Activated naive CD4-positive, alpha-beta T cell treated with anti-CD3 and anti-CD28 coated beads, Interleukin-2, amount 10 ng/mL, durations not matched to agents 7 days and 5 days (primary cell): Measurements from ENCODE around the gene MTERF1.

Experiments used
- CTCF ChIA-PET: fragments of 350-600 bp; sonication (Branson Sonifier 250); formaldehyde crosslinking; loops from one replicate; lab custom pipeline; 2021; ENCODE audit warnings: antibody characterized with exemption; lab: Charles Lee
- DNase-seq: peaks from one replicate; pipeline ENCODE4 v3.0.0-alpha.2; 2020
- H3K27ac Mint-ChIP-seq: one replicate; pipeline ENCODE4 v1.8.0; 2021; ENCODE audit warnings: mild to moderate bottlenecking, moderate library complexity, mixed read lengths
- H3K27me3 Mint-ChIP-seq: one replicate; pipeline ENCODE4 v1.8.0; 2021; ENCODE audit warnings: mild to moderate bottlenecking, mixed read lengths
- H3K36me3 Mint-ChIP-seq: one replicate; pipeline ENCODE4 v1.8.0; 2021; ENCODE audit warnings: mixed read lengths
- H3K4me1 Mint-ChIP-seq: one replicate; pipeline ENCODE4 v1.8.0; 2021; ENCODE audit warnings: mixed read lengths
- H3K4me3 Mint-ChIP-seq: one replicate; pipeline ENCODE4 v1.8.0; 2021; ENCODE audit warnings: mild to moderate bottlenecking, moderate library complexity, mixed read lengths
- H3K9me3 Mint-ChIP-seq: one replicate; pipeline ENCODE4 v1.8.0; 2021; ENCODE audit warnings: mixed read lengths

Gene MTERF1

GRCh38 chr7:91835091-91835825 is 45.2 kb downstream of the MTERF1 start:
- no peaks in the 10 kb centered on the region for H3K4me1 Mint-ChIP-seq
- CTCF ChIA-PET = no interaction called here
- no peaks in the 10 kb centered on the region for H3K27me3 Mint-ChIP-seq
- no peak for DNase-seq
- no peaks in the 10 kb centered on the region for H3K36me3 Mint-ChIP-seq
- H3K9me3 Mint-ChIP-seq = no peaks in the 10 kb centered on the region
- H3K4me3 Mint-ChIP-seq = no peak overlapping the region
- no peak overlapping the region for H3K27ac Mint-ChIP-seq

GRCh38 chr7:91832493-91833045 is 47.9 kb downstream of the MTERF1 start:
- H3K9me3 Mint-ChIP-seq = no peaks in the 10 kb centered on the region
- H3K36me3 Mint-ChIP-seq = no peaks in the 10 kb centered on the region
- CTCF ChIA-PET = interaction anchor here (0.7 kb wide), 1 partner anchor 592 kb away, joined by 3 read pairs; no protein-coding TSS in a partner anchor
- H3K27me3 Mint-ChIP-seq = no peaks in the 10 kb centered on the region
- H3K4me3 Mint-ChIP-seq = no peak overlapping the region
- H3K27ac Mint-ChIP-seq = no peak overlapping the region
- H3K4me1 Mint-ChIP-seq = no peaks in the 10 kb centered on the region
- DNase-seq = no peak

- Mint-ChIP-seq H3K27me3 (no peaks in the 10 kb centered on the region), H3K9me3 (no peaks in the 10 kb centered on the region), H3K4me3 (no peak overlapping the region), H3K27ac (no peak overlapping the region), H3K4me1 (no peaks in the 10 kb centered on the region), H3K36me3 (no peaks in the 10 kb centered on the region)
- CTCF ChIA-PET = no interaction called here
- no peak for DNase-seq
Observed at GRCh38 chr7:91827169-91827568, 53.3 kb downstream of the MTERF1 start.

GRCh38 chr7:91826377-91826776 is 54.1 kb downstream of the MTERF1 start:
- Mint-ChIP-seq H3K27me3 (no peaks in the 10 kb centered on the region), H3K27ac (no peak overlapping the region), H3K4me3 (no peak overlapping the region), H3K36me3 (no peaks in the 10 kb centered on the region), H3K9me3 (no peaks in the 10 kb centered on the region), H3K4me1 (no peaks in the 10 kb centered on the region)
- DNase-seq = no peak
- CTCF ChIA-PET = interaction anchor here (0.6 kb wide), 1 partner anchor 95 kb away, joined by 3 read pairs; no protein-coding TSS in a partner anchor

- peaks cover 11% of the 10 kb centered on the region for H3K9me3 Mint-ChIP-seq
- no peaks in the 10 kb centered on the region for H3K4me1 Mint-ChIP-seq
- no peaks in the 10 kb centered on the region for H3K27me3 Mint-ChIP-seq
- no peak for DNase-seq
- CTCF ChIA-PET = interaction anchor here (1.2 kb wide), 1 partner anchor 11 kb away, joined by 3 read pairs; no protein-coding TSS in a partner anchor
- H3K27ac Mint-ChIP-seq = no peak overlapping the region
- no peak overlapping the region for H3K4me3 Mint-ChIP-seq
- H3K36me3 Mint-ChIP-seq = no peaks in the 10 kb centered on the region
Observed at GRCh38 chr7:91824201-91824600, 56.3 kb downstream of the MTERF1 start.
